Ureter (tissue), 1 donor: ENCODE data around the gene USF3. TPM values are rescaled to one million over a fixed set of nuclear protein-coding genes. Genes with fewer than 3 reads are reported as not detected.
A peak's percentile ranks its signal among the peaks of the same experiment; 100 is the strongest.

ENCODE experiments used
- DNase-seq: peaks from one replicate; pipeline ENCODE4 v3.0.0-alpha.2; 2020; ENCODE audit warnings: low spot score
- total RNA-seq: library from RNA; stranded (reverse); gene quantifications from one replicate; pipeline ENCODE4 v1.2.4, GENCODE V29; 2023
- donor health status: DM: yes; HTN: yes; CAD: no.

Gene USF3
- 19.3 TPM for total RNA-seq

GRCh38 chr3:113695786-113696645, at the start of gene USF3:
Gene USF3, minus strand, starts transcription at chr3:113696642. Its CDS starts 21,764 bp downstream, at chr3:113674878.
- DNase-seq: peak; percentile 84

- peak; percentile 96 for DNase-seq
Measured at GRCh38 chr3:113745756-113746547, 49.5 kb upstream of the USF3 start, which contains the start of gene NAA50. Gene NAA50, minus strand, starts transcription at chr3:113746249. Its CDS starts 300 bp downstream, at chr3:113745949.

- DNase-seq: peak; percentile 86
Measured at GRCh38 chr3:113744941-113745755, 48.7 kb upstream of the USF3 start.

- DNase-seq: no peak
Measured at GRCh38 chr3:113743006-113743630, 46.7 kb upstream of the USF3 start.

GRCh38 chr3:113741620-113742019, 45.2 kb upstream of the USF3 start:
- no peak for DNase-seq

GRCh38 chr3:113741086-113741485, 44.6 kb upstream of the USF3 start:
- no peak for DNase-seq

GRCh38 chr3:113736548-113737089, 40.2 kb upstream of the USF3 start:
- DNase-seq: no peak

- DNase-seq: no peak
Measured at GRCh38 chr3:113731694-113732093, 35.3 kb upstream of the USF3 start.

GRCh38 chr3:113730550-113730949, 34.1 kb upstream of the USF3 start:
- DNase-seq: no peak

- DNase-seq: no peak
Measured at GRCh38 chr3:113728661-113729060, 32.2 kb upstream of the USF3 start.

- DNase-seq: no peak
Measured at GRCh38 chr3:113721636-113722035, 25.2 kb upstream of the USF3 start.

GRCh38 chr3:113719758-113720157, 23.3 kb upstream of the USF3 start:
- DNase-seq: no peak

GRCh38 chr3:113719294-113719693, 22.9 kb upstream of the USF3 start:
- no peak for DNase-seq

- DNase-seq: no peak
Measured at GRCh38 chr3:113717818-113718217, 21.4 kb upstream of the USF3 start.

- no peak for DNase-seq
Measured at GRCh38 chr3:113717308-113717707, 20.9 kb upstream of the USF3 start.

GRCh38 chr3:113714702-113715101, 18.3 kb upstream of the USF3 start:
- no peak for DNase-seq

- DNase-seq: no peak
Measured at GRCh38 chr3:113712129-113712528, 15.7 kb upstream of the USF3 start.

- DNase-seq: no peak
Measured at GRCh38 chr3:113707835-113708234, 11.4 kb upstream of the USF3 start.

- DNase-seq: no peak
Measured at GRCh38 chr3:113698956-113699355, 2.5 kb upstream of the USF3 start.

- no peak for DNase-seq
Measured at GRCh38 chr3:113698213-113698742, 1.8 kb upstream of the USF3 start.
